GM18498 (cell line): ENCODE data around the gene PTRH2.
"Not testable (repeated sequence)": the region's sequence is repeated elsewhere in the genome, so short reads cannot be mapped to it uniquely, and the experiment has no call there.

Source experiments
- ATAC-seq: cut with Tn5 transposase; IDR thresholded peaks from one replicate; pipeline ENCODE4 v1.9.1; 2021; ENCODE audit warnings: mild to moderate bottlenecking, moderate library complexity; ENCODE audit not compliant: unreplicated experiment

Gene PTRH2

DNA sequence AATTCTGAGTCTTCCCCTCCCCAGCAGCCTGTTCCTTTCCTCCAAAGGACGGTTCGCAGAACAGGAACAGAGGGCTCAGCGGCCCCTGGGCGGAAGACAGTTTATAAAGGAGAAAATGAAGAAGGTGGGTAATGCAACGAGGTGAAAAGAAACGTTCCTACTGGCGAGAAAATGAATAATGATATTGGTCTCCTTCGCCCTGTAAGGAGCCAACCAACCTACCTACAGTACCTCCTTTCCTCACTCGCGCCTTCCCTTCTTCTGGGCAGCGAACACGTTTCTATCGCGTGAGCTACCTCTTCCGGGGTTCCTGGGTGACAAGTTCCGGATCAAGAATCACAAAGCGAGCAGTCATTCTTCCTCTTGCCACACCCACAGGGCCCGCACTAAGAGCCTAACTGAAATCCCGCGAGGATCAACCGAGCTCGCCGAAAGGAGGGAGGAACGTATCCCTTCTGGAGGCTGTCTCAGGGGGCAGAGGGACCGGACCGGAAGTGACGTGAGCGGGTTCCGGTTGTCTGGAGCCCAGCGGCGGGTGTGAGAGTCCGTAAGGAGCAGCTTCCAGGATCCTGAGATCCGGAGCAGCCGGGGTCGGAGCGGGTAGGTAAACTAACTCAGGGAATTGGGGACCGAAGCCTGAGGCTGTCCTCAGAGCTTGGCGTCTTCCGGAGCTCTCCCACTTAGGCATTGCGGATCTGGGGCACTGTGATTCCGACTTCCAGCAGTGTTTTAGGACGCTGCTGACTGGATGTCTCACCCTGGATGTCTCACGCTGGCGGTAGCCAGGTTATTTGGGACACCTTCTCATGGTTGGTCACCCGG lies at the start of gene PTRH2, which contains the start of gene VMP1:
TSS of gene PTRH2 (minus strand) at position 282 of the 822 bp plus-strand sequence. CDS start 9,452 bp downstream, outside the sequence.
TSS of gene VMP1 (plus strand) at position 506 of the 822 bp plus-strand sequence. CDS start 23,793 bp downstream, outside the sequence.
- ATAC-seq, result peak; percentile 97

GRCh38 chr17:59756236-59756818 lies 49.1 kb upstream of the PTRH2 start:
- no peak for ATAC-seq

GRCh38 chr17:59755069-59755468 lies 47.8 kb upstream of the PTRH2 start:
- ATAC-seq, result not testable (repeated sequence)

- no peak for ATAC-seq
These were observed 47.3 kb upstream of the PTRH2 start for GRCh38 chr17:59754552-59754951.

DNA sequence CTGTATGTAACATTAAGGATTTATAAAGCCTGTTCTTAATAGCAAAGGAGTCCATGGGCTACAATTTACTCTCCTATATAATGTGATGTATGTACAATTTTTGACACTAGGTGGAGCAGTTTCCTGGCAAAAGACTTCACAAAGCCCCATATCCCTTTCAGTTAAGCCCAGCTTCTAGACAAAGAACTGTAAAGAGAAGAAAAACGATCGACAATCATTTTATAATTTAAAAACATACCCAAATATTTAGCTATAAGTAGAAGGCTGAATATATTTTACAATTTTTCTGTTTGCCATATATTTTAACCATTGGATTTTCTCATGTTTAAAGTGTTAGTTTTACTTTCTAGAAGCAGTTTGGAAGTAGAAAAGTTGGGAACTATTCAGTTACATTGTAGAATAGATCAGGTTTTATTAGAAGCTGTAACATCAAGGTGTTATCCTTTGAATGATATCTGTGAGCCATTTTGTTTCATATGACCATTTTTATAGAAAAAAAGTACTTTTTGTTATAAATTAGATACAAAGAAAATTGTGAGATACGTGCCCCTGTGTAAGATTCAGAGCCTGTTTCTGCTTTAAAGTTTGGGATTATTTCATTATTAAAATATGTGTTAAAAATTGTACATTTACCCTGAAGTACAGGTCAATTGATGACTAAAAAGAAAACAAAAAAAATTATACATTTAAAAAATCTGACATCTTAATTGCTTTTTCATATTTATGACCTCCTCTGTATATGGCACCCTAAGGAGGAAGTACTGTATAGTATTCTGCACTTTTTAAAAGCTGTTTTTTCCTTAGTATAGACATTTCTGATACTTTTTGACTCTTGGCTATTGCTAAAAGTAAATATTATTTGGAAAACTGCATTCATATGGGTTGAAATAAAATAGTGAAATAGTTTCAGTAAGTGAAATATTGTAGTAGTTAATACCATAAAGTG lies 46.6 kb upstream of the PTRH2 start:
- ATAC-seq, result no peak

- no peak for ATAC-seq
These were observed 45.7 kb upstream of the PTRH2 start for GRCh38 chr17:59752922-59753321.

DNA sequence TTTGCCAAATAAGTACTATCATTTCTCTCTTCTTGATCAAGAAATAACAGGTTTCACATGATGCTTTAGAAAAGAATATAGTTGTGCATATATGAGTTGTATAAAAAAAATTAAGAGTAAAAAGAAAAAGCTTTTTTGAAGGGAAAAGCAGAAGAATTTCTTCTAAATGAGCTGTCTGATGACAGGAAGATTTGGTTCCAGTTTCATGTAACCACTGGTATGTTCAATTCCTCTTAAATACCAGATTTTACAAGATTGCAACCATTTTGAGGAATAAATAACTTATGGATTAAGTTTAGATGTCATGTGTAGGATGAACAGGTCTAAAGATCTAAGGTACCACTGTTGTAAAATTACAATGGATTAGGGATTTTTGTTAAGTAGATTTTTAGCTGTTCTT lies 45.2 kb upstream of the PTRH2 start:
- ATAC-seq, result no peak

DNA sequence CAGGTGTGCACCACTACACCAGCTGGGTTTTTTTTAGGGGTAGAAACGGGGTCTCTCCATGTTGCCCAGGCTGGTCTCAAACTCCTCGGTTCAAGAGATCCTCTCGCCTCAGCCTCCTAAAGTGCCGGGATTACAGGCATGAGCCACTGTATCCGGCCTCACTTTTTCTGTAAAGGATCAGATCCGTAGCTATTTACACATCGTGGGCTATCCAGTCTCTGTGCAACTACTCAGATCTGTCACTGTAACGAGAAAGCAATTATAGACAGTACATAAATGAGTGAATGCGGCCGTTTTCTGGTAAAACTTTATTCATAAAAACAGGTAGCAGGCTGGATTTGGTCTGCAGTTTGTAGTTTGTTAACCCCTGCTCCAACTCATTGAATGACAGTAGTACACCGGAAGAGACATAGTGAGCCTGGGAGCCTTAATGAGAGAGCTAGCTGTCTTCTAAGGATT lies 44.8 kb upstream of the PTRH2 start:
- ATAC-seq, result no peak

DNA sequence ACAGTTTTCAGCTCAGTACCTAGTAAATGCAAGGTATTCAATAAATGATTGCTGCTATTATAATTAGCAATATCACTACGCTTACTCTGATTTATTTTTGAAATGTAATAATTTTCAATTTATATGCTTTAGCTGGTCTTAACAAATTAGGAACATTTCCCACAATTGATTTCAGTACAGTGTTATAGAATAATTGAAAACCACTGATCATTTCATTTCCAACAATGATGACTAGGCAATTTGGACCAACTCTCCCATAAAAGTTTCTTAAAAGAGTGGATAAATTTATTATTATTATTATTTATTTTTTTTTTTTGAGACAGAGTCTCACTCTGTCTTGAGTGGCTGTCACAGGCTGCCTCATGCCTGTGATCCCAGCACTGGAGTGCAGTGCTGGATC lies 41.4 kb upstream of the PTRH2 start:
- no peak for ATAC-seq

- no peak for ATAC-seq
These were observed 39.7 kb upstream of the PTRH2 start for GRCh38 chr17:59746849-59747445.

- no peak for ATAC-seq
These were observed 37.8 kb upstream of the PTRH2 start for GRCh38 chr17:59745040-59745439.

DNA sequence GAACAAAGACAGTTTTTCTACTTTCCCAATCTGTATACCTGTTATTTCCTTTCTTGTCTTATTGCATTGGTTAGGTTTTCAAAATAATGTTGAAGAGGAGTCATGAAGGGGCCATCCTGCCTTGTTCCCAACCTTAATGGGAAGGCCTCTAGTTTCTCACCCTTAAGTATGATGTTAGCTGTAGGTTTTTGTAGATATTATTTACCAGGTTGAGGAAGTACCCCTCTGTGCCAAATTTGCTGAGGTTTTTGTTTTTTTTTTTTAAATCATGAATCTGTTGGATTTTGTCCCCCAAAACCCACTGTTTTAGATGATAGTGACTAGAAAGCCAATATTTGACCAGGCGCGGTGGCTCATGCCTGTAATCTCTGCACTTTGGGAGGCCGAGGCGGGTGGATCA lies 36.6 kb upstream of the PTRH2 start:
- no peak for ATAC-seq

DNA sequence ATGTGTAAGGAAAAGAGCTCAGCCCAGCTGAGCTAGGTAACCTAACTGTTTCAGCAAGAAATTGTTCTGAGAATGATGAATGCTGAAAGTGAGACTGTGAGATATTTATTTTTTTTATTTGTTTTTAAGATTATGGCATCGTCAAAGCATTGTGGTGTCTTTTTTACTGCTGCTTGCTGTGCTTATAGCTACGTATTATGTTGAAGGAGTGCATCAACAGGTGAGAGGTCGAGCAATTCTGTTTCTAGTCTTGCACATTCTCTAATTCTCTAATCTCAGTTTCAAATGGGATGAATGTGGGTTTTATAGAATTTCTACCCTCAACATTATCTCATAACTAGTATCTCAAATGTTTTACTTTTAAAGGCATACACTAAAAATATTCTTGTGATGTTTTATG lies 30.1 kb upstream of the PTRH2 start:
- no peak for ATAC-seq

- ATAC-seq, result no peak
These were observed 27.0 kb upstream of the PTRH2 start for GRCh38 chr17:59734226-59734625.

- no peak for ATAC-seq
These were observed 26.5 kb upstream of the PTRH2 start for GRCh38 chr17:59733697-59734096.

GRCh38 chr17:59730268-59730834 lies 23.1 kb upstream of the PTRH2 start:
- ATAC-seq, result no peak

GRCh38 chr17:59727817-59728533 lies 20.7 kb upstream of the PTRH2 start:
- ATAC-seq, result no peak

DNA sequence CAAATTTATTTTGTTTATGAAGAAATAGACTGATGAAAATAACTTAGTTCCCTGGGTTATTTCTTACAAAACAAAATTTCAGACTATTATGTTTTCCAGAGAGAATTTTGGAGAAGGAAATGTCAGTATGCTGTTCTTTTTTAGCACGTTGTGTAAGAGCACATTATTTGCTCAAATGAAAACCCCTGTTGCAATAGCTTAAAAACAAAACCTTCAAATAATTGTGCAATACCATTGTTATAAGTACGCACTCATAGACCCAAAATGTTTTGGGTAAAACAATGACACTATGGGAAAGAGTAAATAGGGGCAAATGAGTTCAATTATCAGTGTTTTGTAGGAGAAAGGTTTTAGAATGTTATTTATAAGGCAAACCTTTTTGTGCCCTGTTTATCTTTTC lies 18.5 kb upstream of the PTRH2 start:
- ATAC-seq, result no peak

DNA sequence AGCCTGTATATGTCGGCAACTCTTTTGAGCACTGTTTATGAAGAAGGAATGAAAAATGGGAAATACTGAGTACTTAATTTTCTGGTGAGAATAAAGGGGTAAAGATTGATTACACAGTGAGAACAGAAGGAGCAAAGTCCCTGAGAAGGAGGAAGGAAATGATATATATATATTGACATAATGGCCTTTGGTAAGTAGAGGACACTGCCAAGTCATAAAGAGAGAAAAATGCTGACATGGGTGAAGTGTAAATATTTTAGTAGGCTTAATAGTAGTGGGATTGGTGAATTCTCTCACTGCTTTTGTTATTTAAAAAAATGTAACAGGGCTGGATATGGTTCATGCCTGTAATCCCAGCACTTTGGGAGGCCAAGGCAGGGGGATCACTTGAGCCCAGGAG lies 16.4 kb upstream of the PTRH2 start:
- ATAC-seq, result no peak

DNA sequence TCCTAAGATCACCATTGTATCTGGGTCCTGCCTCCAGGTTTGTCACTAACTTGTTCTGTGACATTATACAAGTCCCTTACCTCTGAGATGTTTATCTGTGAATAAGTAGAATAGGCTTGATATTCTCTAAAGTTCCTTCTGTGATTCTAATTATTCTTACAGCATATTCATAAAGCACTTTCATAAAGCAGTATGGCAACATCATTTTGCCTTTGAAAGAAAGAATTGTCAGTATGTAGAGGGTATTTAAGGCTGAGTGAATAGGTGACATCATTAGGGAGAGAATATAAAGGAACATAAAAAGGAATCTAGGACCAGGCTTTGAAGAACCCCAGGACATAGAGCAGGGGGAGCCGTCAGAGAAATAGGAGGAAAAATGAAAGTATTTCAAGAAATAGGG lies 15.8 kb upstream of the PTRH2 start:
- no peak for ATAC-seq
